ENCODE results near the gene CACYBP.

CACYBP gene

DNA sequence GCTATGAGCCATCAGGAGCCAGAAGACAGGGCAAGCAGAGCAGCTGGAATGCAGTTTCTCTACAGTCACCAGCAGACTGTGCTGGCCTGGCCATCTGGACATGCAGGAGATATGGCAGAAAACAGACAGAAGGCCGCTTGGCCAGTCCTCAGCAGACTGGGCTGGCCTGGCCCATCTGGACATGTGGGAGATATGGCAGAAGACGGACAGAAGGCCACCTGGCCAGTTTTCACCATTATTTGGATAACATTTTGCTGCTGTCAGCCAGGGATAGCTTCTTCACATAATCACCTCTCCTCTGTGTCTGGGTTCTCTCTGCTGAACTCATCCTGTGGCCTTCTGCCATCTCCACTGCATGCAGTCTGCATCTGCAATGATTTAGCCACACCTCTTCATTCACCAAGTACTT, 25.0 kb upstream of the CACYBP start:
- no peak for DNase-seq (ENCODE audit: low spot score)

DNA sequence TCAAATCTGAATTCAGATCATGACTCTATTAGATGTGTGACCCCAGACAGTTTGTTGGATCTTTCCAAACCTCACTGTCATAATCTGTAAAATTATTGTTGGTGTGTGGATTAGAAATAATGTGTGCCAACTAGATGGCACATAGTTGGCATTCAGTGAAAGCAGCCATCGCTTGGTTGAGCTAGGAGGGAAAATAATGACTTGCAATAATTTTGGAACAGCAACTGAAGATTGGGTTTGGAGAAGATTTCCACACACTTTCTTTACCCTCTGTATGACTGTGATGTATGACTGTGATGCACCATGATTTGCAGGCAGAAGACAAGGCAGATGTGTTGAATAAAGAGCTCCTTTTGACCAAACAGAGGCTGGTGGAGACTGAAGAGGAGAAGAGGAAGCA, 24.0 kb upstream of the CACYBP start:
- DNase-seq (ENCODE audit: low spot score) = no peak

- no peak for DNase-seq (ENCODE audit: low spot score)
Measured at GRCh38 chr1:174976436-174977108, 23.2 kb upstream of the CACYBP start.

DNA sequence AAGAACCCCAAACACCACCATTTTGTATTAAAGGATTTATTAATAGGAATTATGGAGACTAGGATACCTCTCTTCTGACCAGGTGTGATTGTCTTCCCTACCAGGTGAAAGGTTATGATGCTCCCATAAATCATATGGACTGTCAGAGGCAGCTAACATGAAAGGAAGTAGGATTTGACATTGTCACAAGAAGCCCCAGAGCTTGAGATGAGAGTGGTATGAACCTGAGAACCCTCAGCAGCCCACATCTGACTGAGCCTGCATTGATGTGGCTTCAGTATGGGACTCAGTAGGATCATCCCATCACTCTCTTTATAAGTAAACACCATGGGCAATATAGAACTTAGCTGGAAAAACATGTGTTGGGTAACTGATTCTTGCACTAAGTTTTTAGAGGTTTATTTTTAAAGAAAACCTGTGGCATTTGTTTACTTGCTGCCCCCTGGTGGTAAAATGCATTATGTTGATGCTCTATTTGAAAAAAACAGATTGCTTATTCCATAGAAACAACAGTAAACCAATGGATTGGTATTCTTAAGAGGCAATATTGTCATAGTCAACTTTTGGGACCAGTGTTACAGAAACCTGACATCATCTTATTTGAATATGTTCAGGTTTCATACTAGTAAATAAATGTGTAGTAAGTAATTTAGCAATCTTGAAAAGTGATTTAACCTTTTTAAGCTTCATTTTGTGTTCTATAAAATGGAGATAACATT, 16.6 kb upstream of the CACYBP start:
- no peak for DNase-seq (ENCODE audit: low spot score)

- no peak for DNase-seq (ENCODE audit: low spot score)
Measured at GRCh38 chr1:174984952-174985351, 14.8 kb upstream of the CACYBP start.

DNA sequence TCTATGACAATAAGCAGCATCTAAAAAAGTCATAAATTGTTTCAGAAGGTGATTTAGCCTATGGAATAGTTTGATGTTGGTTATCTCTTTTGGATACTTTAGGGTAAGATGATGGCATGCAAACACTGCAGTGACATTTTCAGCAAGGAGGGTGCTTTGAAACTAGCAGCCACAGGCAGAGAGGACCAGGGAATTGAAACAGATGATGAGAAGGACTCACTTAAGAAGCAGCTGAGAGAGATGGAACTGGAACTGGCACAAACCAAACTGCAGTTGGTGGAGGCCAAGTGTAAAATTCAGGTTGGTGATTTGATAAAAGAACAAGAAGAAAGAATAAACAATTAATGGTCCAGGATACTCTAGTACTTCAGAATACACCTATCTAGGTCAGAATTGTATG, 11.2 kb upstream of the CACYBP start:
- DNase-seq (ENCODE audit: low spot score) = no peak

- no peak for DNase-seq (ENCODE audit: low spot score)
Measured at GRCh38 chr1:174988986-174989385, 10.8 kb upstream of the CACYBP start.

GRCh38 chr1:174989536-174990220, 10.1 kb upstream of the CACYBP start:
- DNase-seq (ENCODE audit: low spot score) = no peak

- no peak for DNase-seq (ENCODE audit: low spot score)
Measured at GRCh38 chr1:174990382-174990999, 9.3 kb upstream of the CACYBP start.

- DNase-seq (ENCODE audit: low spot score) = no peak
Measured at GRCh38 chr1:174991473-174991872, 8.3 kb upstream of the CACYBP start.

GRCh38 chr1:174995121-174995520, 4.6 kb upstream of the CACYBP start:
- no peak for DNase-seq (ENCODE audit: low spot score)

DNA sequence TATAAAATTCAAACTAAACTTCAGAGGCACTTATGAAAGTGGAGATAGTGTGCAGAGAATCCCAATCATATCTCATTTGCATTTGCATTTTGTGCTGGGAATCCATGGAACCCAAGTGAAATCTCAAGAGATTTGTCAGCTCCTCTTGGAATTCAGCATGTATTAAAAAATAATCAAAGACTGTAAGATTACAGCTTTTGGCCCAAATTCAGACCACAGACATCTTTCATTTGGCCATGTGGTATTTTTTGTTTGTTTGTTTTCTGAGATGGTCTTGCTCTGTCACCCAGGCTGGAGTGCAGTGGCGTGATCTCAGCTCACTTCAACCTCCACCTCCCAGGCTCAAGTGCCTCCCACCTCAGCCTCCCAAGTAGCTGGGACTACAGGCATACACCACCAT, 3.8 kb upstream of the CACYBP start:
- DNase-seq (ENCODE audit: low spot score) = no peak

GRCh38 chr1:174996476-174996875, 3.3 kb upstream of the CACYBP start:
- no peak for DNase-seq (ENCODE audit: low spot score)

- DNase-seq (ENCODE audit: low spot score) = no peak
Measured at GRCh38 chr1:174997041-174997440, 2.7 kb upstream of the CACYBP start.

DNA sequence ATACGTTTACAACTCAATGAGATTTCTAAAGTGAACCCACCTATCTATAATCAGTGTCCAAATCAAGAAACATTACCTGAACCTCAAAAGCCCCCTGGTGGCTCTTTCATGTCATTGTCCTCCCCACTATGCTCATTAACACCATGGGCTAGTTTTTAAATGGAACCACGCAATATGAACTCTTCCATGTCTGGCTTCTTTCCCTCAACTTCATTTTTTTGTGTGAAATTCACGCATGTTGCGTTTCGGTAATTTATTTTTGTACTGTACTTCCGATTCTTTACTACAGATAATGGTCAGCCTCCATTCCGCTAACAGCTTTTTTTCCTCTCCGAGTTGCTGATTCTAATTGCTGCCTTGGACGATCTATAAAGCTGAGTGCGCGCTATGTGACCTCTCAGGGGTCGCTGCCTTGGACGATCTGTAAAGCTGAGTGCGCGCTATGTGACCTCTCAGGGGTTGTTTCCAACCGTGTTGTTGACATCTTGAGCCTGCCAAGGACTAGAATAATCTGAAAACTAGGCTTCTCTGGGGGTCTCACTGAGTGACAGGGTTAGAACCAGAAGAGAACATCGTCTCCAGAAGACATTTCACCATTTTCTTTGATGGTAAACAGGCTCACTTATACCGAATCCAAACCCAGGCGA, 1.1 kb upstream of the CACYBP start:
- peak; percentile 69 for DNase-seq (ENCODE audit: low spot score)

DNA sequence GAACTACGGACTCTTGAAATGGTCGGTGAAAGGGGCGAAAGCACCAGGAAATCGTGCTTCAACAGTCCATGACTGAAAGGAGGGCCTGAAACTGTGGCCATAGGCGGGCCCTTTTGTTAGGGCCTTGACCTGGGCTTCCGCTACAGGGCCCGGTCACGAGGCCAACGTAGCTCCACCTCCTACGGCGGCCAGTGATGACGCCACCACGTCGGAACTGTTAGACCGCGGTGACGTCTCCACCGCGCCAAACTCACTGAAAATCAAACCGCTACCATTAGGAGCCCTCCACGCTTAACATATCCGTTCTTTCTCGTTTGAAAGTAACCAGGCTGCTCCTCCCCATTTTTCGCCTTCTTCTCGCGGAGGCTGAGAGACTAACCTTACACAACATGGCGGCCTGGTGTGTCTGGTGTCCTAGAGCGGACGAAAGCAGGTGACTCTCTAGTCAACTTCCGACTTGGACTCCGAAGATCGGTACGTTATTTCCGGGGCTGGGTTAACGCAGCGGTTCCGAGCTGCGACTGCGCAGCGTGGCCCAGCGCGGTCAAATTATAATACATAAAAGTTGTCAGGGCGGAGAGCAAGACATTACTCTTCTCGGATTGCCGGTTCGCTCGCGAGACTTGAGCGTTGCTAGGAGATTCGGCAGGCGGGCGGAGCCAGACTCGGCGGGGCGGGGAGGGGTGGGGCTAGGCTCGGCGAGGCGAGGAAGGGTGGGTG, 371 bp upstream of the CACYBP start:
- peak; percentile 99 for DNase-seq (ENCODE audit: low spot score)

DNA sequence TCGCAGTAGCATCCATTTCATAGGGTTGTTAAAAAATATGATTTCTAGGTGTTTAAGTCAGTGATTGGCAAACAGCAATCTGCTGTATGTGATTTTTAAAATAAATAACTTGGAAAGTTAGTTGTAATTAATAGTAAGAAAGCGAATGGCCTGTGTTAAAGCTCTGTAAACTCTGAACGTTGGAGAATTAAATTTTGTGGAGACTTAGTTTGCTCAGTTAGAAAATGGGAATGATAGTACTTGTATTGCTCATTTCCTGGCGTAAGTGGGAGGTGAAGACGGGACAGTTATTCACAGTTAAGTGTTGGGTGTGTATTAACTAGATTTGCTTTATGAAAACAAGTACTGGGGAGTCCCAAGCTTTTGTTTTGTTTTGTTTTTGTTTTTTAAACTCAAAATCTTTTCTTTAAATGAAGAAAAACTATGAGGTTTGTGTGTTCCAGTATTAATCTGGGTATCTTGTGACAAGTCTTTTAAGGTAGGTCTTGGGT, 995 bp downstream of the CACYBP start:
- no peak for DNase-seq (ENCODE audit: low spot score)

DNA sequence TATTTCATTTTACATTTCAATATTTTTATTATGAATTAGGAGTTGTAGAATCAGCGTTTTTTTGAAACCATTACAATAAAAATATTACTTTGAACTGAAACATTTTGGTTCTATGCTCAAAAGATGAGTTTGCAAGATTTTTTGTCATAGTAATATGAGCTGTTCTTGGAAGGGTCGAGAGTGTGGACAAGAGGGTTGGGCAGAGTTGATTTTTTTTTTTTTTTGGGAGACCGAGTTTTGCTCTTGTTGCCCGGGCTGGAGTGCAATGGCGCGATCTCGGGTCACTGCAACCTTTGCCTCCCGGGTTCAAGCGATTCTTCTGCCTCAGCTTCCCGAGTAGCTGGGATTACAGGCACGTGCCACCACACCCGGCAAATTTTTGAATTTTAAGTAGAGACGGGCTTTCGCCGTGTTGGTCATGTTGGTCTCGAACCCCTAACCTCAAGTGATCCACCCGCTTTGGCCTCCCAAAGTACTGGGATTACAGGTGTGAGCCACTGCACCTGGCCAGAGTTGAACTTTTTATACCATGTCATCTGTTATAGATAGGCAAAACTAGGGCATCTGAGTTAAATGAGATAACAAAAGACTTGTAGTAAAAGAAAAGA, 3.3 kb downstream of the CACYBP start:
- DNase-seq (ENCODE audit: low spot score) = no peak

DNA sequence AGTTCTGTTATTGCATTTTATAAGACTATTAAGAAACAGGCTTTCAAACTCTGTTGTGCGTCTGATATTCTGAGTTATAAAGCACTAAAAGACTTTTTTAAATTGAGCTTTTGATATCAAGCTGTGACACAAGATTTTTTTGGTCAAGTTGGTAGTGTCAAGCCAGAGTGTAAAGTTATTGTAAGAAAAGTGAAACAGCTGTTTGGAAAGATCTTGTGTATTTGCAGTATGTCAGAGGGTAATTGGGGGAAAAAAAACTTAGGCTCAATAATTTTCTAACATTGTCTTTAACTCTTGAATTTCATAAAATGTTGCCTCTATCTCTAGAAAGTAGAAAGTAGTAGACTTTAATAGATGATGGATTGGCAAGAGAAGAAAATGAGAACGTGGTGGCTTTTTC, 3.8 kb downstream of the CACYBP start:
- no peak for DNase-seq (ENCODE audit: low spot score)

- DNase-seq (ENCODE audit: low spot score) = no peak
Measured at GRCh38 chr1:175005085-175005783, 5.5 kb downstream of the CACYBP start.
